Rectal smooth muscle tissue (tissue), 1 donor: ENCODE data around the gene SREBF2.
A peak's percentile ranks its signal among the peaks of the same experiment; 100 is the strongest.

Experiments
- H3K27ac ChIP-seq: one replicate; pipeline ENCODE4 v1.7.0; 2013; ENCODE audit warnings: low read depth, low read length, inconsistent platforms
- H3K27me3 ChIP-seq: one replicate; pipeline ENCODE4 v1.7.0; 2013; ENCODE audit warnings: low read length; ENCODE audit not compliant: control insufficient read depth, insufficient read depth
- H3K36me3 ChIP-seq: one replicate; pipeline ENCODE4 v1.7.0; 2013; ENCODE audit warnings: low read length; ENCODE audit not compliant: control insufficient read depth, insufficient read depth
- H3K4me1 ChIP-seq: one replicate; pipeline ENCODE4 v1.7.0; 2013; ENCODE audit warnings: low read length; ENCODE audit not compliant: control insufficient read depth, insufficient read depth
- H3K4me3 ChIP-seq: one replicate; pipeline ENCODE4 v1.7.0; 2013; ENCODE audit warnings: low read length
- H3K9ac ChIP-seq: one replicate; pipeline ENCODE4 v1.7.0; 2013; ENCODE audit warnings: low read length

SREBF2 gene

GRCh38 chr22:41910050-41911000, 77.4 kb downstream of the SREBF2 start:
- H3K27me3 ChIP-seq, result peaks cover 33% of the 10 kb centered on the region

GRCh38 chr22:41911001-41911611, 78.2 kb downstream of the SREBF2 start:
- Histone ChIP-seq H3K4me3 (peak overlapping the region; percentile 51), H3K27me3 (peaks cover 41% of the 10 kb centered on the region), H3K27ac (no peak overlapping the region), H3K4me1 (peaks cover 3% of the 10 kb centered on the region), H3K9ac (no peak overlapping the region), H3K36me3 (peaks cover 4% of the 10 kb centered on the region)

More at GRCh38 chr22:41910050-41911000, 77.4 kb downstream of the SREBF2 start:
- Histone ChIP-seq H3K4me3 (peak overlapping the region; percentile 51), H3K27ac (no peak overlapping the region), H3K36me3 (peaks cover 6% of the 10 kb centered on the region), H3K4me1 (peaks cover 3% of the 10 kb centered on the region), H3K9ac (no peak overlapping the region)

- no peak overlapping the region for H3K4me3 ChIP-seq
- peaks cover 4% of the 10 kb centered on the region for H3K36me3 ChIP-seq
- H3K4me1 ChIP-seq, result peaks cover 3% of the 10 kb centered on the region
- H3K27me3 ChIP-seq, result peaks cover 42% of the 10 kb centered on the region
- H3K27ac ChIP-seq, result no peak overlapping the region
- no peak overlapping the region for H3K9ac ChIP-seq
Observed at GRCh38 chr22:41912338-41913039, 79.6 kb downstream of the SREBF2 start.

- Histone ChIP-seq H3K4me1 (peaks cover 3% of the 10 kb centered on the region), H3K27me3 (peaks cover 46% of the 10 kb centered on the region), H3K9ac (no peak overlapping the region), H3K36me3 (no peaks in the 10 kb centered on the region), H3K27ac (no peak overlapping the region), H3K4me3 (no peak overlapping the region)
Observed at GRCh38 chr22:41913040-41913719, 80.3 kb downstream of the SREBF2 start.

GRCh38 chr22:41913842-41914534, 81.1 kb downstream of the SREBF2 start:
- Histone ChIP-seq H3K9ac (no peak overlapping the region), H3K27ac (no peak overlapping the region), H3K36me3 (no peaks in the 10 kb centered on the region), H3K4me1 (peaks cover 3% of the 10 kb centered on the region), H3K4me3 (peak overlapping the region; percentile 19), H3K27me3 (peaks cover 48% of the 10 kb centered on the region)

GRCh38 chr22:41914611-41915034, 81.7 kb downstream of the SREBF2 start:
- no peaks in the 10 kb centered on the region for H3K36me3 ChIP-seq
- H3K27ac ChIP-seq, result no peak overlapping the region
- H3K27me3 ChIP-seq, result peaks cover 43% of the 10 kb centered on the region
- peak overlapping the region; percentile 26 for H3K4me3 ChIP-seq
- H3K4me1 ChIP-seq, result peaks cover 3% of the 10 kb centered on the region
- H3K9ac ChIP-seq, result no peak overlapping the region

GRCh38 chr22:41915035-41915785, 82.3 kb downstream of the SREBF2 start, which contains the start of gene SHISA8:
TSS of gene SHISA8 (minus strand) at chr22:41915074. CDS start at chr22:41914667, 407 bp downstream.
- peaks cover 3% of the 10 kb centered on the region for H3K4me1 ChIP-seq

GRCh38 chr22:41915786-41916493, 83.0 kb downstream of the SREBF2 start:
- no peak overlapping the region for H3K4me3 ChIP-seq
- no peak overlapping the region for H3K27ac ChIP-seq
- peaks cover 44% of the 10 kb centered on the region for H3K27me3 ChIP-seq
- H3K9ac ChIP-seq, result no peak overlapping the region
- no peaks in the 10 kb centered on the region for H3K36me3 ChIP-seq
- no peaks in the 10 kb centered on the region for H3K4me1 ChIP-seq

More at GRCh38 chr22:41915035-41915785, 82.3 kb downstream of the SREBF2 start, which contains the start of gene SHISA8:
- no peak within 1 kb of the TSS for H3K27ac ChIP-seq
- H3K36me3 ChIP-seq, result no peaks in the 10 kb centered on the region
- H3K27me3 ChIP-seq, result peaks cover 45% of the 10 kb centered on the region
- peak within 1 kb of the TSS; percentile 51 for H3K4me3 ChIP-seq
- H3K9ac ChIP-seq, result peak within 1 kb of the TSS; percentile 21

GRCh38 chr22:41916745-41917358, 83.9 kb downstream of the SREBF2 start:
- H3K27ac ChIP-seq, result no peak overlapping the region
- H3K4me1 ChIP-seq, result no peaks in the 10 kb centered on the region
- H3K27me3 ChIP-seq, result peaks cover 37% of the 10 kb centered on the region
- no peak overlapping the region for H3K4me3 ChIP-seq
- no peak overlapping the region for H3K9ac ChIP-seq
- H3K36me3 ChIP-seq, result no peaks in the 10 kb centered on the region

GRCh38 chr22:41917375-41917902, 84.5 kb downstream of the SREBF2 start:
- Histone ChIP-seq H3K4me1 (no peaks in the 10 kb centered on the region), H3K27ac (no peak overlapping the region), H3K27me3 (peaks cover 31% of the 10 kb centered on the region), H3K4me3 (no peak overlapping the region), H3K9ac (no peak overlapping the region), H3K36me3 (no peaks in the 10 kb centered on the region)
